NCI-H1048 (cell line): ENCODE data around the gene ACAD11.
"Not testable (repeated sequence)": the region's sequence is repeated elsewhere in the genome, so short reads cannot be mapped to it uniquely, and the experiment has no call there.

Source experiments
- DNase-seq: peaks from one replicate; lab custom pipeline; 2025; lab: John Stamatoyannopoulos, UW

The ACAD11 gene

GRCh38 chr3:132605374-132605792 is 54.2 kb downstream of the ACAD11 start:
- DNase-seq, result no peak

DNA sequence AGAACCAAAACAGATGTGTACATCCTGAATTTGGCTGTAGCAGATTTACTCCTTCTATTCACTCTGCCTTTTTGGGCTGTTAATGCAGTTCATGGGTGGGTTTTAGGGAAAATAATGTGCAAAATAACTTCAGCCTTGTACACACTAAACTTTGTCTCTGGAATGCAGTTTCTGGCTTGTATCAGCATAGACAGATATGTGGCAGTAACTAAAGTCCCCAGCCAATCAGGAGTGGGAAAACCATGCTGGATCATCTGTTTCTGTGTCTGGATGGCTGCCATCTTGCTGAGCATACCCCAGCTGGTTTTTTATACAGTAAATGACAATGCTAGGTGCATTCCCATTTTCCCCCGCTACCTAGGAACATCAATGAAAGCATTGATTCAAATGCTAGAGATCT is 59.0 kb downstream of the ACAD11 start:
- DNase-seq, result not testable (repeated sequence)

DNA sequence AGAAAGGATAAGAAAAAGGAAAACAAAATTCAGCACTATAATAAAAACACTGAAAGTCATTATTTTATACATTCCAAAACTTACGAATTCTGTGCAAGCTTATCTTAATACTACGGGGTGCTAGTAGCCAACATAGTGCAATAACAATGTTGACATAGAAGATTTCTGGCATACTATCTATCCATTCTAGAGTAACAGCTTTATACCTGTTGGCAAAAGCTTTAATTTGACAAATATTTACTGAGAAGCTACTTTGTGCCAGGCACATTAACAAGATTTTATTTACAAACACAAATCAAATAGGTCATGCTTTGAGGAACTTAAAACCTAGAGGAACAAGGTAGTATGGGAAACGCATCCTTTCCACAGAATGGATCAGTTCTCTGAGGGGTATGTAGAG is 61.4 kb downstream of the ACAD11 start:
- no peak for DNase-seq

DNA sequence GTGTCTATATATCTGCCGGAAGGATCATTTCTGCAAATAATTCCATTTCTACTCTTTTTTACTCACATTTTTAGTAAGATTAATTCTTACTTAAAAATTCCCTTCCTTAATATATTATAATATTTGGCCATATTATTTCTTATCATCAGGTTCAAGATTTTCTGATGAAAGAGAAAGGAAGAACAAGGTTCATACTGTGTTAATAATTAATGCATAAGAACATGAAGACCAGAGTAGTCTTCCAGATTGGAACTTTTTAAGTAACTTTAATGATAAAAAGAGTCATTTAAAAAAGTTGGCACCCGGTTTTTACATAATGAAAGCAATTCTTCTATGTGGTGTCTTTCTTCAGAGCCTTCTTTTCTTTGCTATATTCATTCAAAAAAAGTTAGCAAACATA is 61.9 kb downstream of the ACAD11 start:
- no peak for DNase-seq

DNA sequence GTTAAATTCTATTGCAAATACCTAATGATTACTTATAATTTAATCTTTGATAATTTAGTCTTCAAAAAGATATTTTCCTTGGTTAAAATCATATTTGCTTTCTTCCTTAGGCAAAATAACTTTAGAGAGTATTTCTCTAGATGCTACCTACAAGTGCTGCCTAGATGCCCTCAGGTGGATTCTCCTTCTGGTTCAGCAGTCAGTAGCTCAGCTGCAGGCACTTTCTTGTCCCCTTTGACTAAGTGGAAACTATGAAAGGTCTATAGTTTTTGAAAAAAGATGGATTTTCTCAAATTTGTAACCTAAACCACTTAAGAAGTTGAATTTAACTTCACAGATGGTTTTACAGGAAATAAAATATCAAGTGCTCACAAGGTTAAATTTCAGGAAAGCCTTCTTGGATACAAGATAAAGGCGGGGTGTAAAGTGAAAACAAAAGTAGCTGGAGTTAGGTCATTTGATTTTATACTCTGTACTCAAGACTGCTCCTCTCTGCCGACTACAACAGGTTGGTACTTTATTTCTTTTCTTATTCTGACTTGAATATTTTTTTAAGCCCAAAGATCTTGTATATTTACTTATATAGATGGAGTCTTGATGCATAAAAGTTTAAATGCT is 62.7 kb downstream of the ACAD11 start, which contains the start of gene ACKR4:
Gene ACKR4, plus strand, starts transcription at position 455 of the 618 bp plus-strand sequence. CDS start 3,128 bp downstream, outside the sequence.
- no peak for DNase-seq

GRCh38 chr3:132596326-132596725 is 63.3 kb downstream of the ACAD11 start:
- DNase-seq, result no peak

- DNase-seq, result no peak
These were observed 64.6 kb downstream of the ACAD11 start for GRCh38 chr3:132595014-132595413.

GRCh38 chr3:132594498-132594897 is 65.1 kb downstream of the ACAD11 start:
- no peak for DNase-seq

- no peak for DNase-seq
These were observed 65.7 kb downstream of the ACAD11 start for GRCh38 chr3:132593947-132594323.

- DNase-seq, result no peak
These were observed 66.2 kb downstream of the ACAD11 start for GRCh38 chr3:132593241-132593946.

GRCh38 chr3:132592216-132592615 is 67.4 kb downstream of the ACAD11 start:
- DNase-seq, result no peak

DNA sequence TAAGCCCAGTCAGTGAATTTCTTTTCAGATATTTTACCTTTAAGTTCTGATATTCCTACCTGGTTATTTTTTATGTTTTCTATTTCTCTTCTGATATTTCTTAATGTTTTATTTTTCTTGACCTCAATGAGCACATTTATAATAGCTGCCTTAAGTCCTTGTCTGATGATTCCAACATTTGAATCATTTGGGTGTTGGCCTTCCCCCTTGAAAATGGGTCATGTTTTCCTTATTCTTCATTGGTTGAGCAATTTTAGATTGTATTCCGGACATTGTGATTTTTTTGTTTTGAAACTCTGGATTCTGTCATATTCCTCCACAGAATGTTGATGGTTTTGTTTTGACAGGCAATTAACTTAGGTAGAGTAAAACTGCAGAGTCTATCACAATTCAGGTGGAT is 72.2 kb downstream of the ACAD11 start:
- DNase-seq, result no peak

- no peak for DNase-seq
These were observed 85.8 kb downstream of the ACAD11 start for GRCh38 chr3:132573797-132574211.

DNA sequence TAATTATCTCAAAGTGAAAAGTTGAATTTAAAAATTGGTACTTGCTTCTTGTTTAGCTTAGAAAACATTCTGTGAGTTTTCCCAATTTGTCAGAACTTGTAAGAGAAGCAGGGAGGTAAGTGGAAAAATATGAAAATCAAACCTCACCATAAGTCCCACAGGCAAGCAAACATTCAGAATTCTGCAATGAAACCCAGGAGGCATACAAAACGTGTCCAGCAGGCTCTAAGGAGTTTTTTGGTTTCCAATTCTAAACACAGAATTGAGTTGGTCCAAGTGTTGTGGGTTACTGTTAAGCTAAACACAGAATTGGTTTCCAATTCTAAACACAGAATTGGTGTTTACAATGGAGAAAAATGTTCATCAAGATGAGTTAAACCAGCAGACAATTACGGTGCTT is 89.6 kb downstream of the ACAD11 start:
- no peak for DNase-seq

- DNase-seq, result no peak
These were observed 90.0 kb downstream of the ACAD11 start for GRCh38 chr3:132569580-132569979.

DNA sequence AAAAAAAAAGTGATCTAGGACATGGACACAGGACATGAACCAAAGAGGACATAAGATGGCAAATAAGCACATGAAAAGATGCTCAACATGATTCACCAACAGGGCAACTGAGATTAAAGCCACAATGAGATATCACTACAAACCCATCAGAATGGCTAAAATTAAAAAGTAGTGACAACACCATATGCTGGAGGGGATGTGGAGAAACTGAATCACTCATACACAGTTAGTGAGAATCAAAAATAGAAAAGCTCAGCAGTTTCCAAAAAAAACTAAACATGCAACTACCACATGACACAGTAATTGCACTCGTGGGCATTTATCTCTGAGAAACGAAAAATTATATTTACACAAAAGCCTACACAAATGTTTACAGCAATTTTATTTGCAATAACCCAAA is 90.5 kb downstream of the ACAD11 start:
- DNase-seq, result no peak

- no peak for DNase-seq
These were observed 91.2 kb downstream of the ACAD11 start for GRCh38 chr3:132568422-132568821.

- DNase-seq, result no peak
These were observed 95.5 kb downstream of the ACAD11 start for GRCh38 chr3:132564070-132564465.

- DNase-seq, result no peak
These were observed 96.1 kb downstream of the ACAD11 start for GRCh38 chr3:132563420-132564069.

DNA sequence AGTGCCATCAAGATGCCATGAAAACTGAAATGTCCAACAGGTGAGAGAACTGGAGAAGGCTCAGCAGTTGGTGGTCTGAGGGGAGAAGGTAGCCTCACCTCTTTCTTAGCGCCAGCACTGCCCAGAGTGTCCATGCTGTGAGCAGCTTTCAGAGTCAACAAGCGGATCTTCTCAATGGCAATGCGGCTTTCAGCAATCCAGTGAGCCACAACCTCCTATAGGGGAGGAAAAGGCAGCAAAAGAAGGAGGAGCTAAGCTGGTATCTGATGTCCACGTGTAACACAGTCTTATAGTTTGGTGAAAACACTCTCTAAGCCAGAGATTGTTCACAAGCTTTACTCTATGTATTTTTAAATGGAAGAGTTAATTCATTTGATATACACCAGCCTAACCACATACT is 98.6 kb downstream of the ACAD11 start:
- DNase-seq, result no peak

GRCh38 chr3:132556508-132557159 is 103.0 kb downstream of the ACAD11 start:
- no peak for DNase-seq

DNA sequence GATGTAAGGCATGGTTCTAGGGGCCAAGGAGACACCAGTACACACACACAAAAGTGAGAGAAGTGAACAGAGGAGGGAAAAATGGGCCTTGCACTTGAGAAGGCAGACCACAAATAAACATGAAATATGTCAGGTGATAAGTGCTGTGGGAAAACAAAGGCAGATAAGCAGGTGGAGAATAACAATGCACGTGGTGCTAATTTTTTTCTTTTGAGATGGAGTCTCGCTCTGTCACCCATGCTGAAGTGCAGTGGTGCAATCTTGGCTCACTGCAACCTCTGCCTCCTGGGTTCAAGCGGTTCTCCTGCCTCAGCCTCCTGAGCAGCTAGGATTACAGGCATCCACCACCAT is 103.6 kb downstream of the ACAD11 start:
- DNase-seq, result not testable (repeated sequence)
